Right lobe of liver (tissue), 6 donors: ENCODE measurements around the gene SSPN. TPM values are rescaled to one million over a fixed set of nuclear protein-coding genes. Genes with fewer than 3 reads are reported as not detected.

ENCODE experiments used
- ATAC-seq, 4 donors: fragments of 200-7000 bp; cut with Tn5 transposase; one replicate each; pipeline ENCODE4 v1.9.1; 2020; ENCODE audit warnings: mild to moderate bottlenecking in 4 of 4, moderate library complexity in 4 of 4
- DNase-seq, 3 donors: peaks; one replicate each; pipeline ENCODE4 v3.0.0-alpha.2; 2020
- H3K27ac ChIP-seq, 3 donors: fragments of 200-600 bp; one replicate each; pipeline ENCODE4 v1.8.0; 2022
- H3K27me3 ChIP-seq, 2 donors: fragments of 200-600 bp; one replicate each; pipeline ENCODE4 v1.8.0; 2022
- H3K36me3 ChIP-seq, 4 donors: fragments of 200-600 bp; sonication (generic) in 1 of 4; one replicate each; pipeline versions ENCODE4 v1.5.1 to v1.8.0; 2017 to 2022; ENCODE audit warnings: control low read depth in 1 of 4
- H3K4me1 ChIP-seq, 4 donors: fragments of 200-600 bp; sonication (generic) in 1 of 4; one replicate each; pipeline versions ENCODE4 v1.5.1 to v1.8.0; 2017 to 2022; ENCODE audit warnings: control low read depth in 1 of 4
- H3K4me3 ChIP-seq, 3 donors: fragments of 200-600 bp; one replicate each; pipeline ENCODE4 v1.8.0; 2022
- H3K9me3 ChIP-seq, 4 donors: fragments of 200-600 bp; sonication (generic) in 1 of 4; one replicate each; pipeline versions ENCODE4 v1.5.1 to v1.8.0; 2017 to 2022; ENCODE audit warnings: control low read depth in 1 of 4
- CTCF ChIP-seq, 4 donors: fragments of 200-600 bp in 3 of 4; fragments of 450-650 bp in 1 of 4; IDR thresholded peaks; one replicate each; pipeline versions ENCODE4 v1.5.1 to v1.8.0; 2016 to 2022; ENCODE audit warnings: antibody characterized with exemption in 4 of 4, mild to moderate bottlenecking in 2 of 4
- POLR2A ChIP-seq: fragments of 450-650 bp; IDR thresholded peaks from one replicate; pipeline ENCODE4 v1.6.1; 2017; ENCODE audit warnings: antibody characterized with exemption, mild to moderate bottlenecking
- WGBS: methylation state at CpG from one replicate; pipeline ENCODE4 v1.1.6; 2018; ENCODE audit warnings: low coverage, low lambda C conversion rate; ENCODE audit not compliant: insufficient coverage; ENCODE audit errors: missing lambda C conversion rate; 5-methylcytosine and 5-hydroxymethylcytosine counted together
- intact Hi-C, 2 donors: fragments of 100-400 bp; cut with DNase I; formaldehyde crosslinking; loops; one replicate each; pipeline versions ENCODE4 v1.11.2 to v1.14.1; 2022
- total RNA-seq, 6 experiments: library from RNA; depleted of rRNA in 2 of 6; stranded (reverse); fragments of >200 nt in 2 of 6; fragmentation: NEBNext Ultra II Directional in 3 of 6; extraction: Animal tissue kit (Norgen Biotek cat#: 25700) in 3 of 6; gene quantifications; one replicate each; pipeline versions ENCODE4 v1.1.0 to v1.2.4, GENCODE V29; 2016 to 2023
- donor health status: DM: no; HTN: yes; CAD: no.
- donor health status: DM: no; HTN: no; CAD: no.
- donor health status: DM: no; HTN: no; CAD: no.
- donor health status: DM: no; HTN: yes; CAD: no.
- donor health status: DM: no; HTN: yes; CAD: no.

Gene SSPN
- total RNA-seq, 6 experiments from 2014 or later: 0.18 to 1.2 (median 0.54) TPM

GRCh38 chr12:26242683-26243082 lies 47.3 kb downstream of the SSPN start:
- no peak overlapping the region for H3K27ac ChIP-seq
- no peak overlapping the region for H3K4me3 ChIP-seq
- H3K9me3 ChIP-seq: no peaks in the 10 kb centered on the region
- ATAC-seq (no peak), DNase-seq (no peak)
- intact Hi-C loops: no loop called here
- H3K36me3 ChIP-seq: no peaks in the 10 kb centered on the region
- H3K27me3 ChIP-seq: no peaks in the 10 kb centered on the region
- TF ChIP-seq CTCF (IDR thresholded peaks at IDR 0.05) (no peak), POLR2A (no peak)
- H3K4me1 ChIP-seq: no peaks in the 10 kb centered on the region

GRCh38 chr12:26244503-26244902 lies 49.1 kb downstream of the SSPN start:
- ATAC-seq (no peak), DNase-seq (no peak)
- Histone ChIP-seq H3K27ac (no peak overlapping the region), H3K36me3 (no peaks in the 10 kb centered on the region), H3K9me3 (no peaks in the 10 kb centered on the region), H3K4me1 (no peaks in the 10 kb centered on the region), H3K4me3 (no peak overlapping the region), H3K27me3 (no peaks in the 10 kb centered on the region)
- WGBS: 55% methylated on average over 8 of the region's 9 CpGs
- TF ChIP-seq POLR2A (no peak), CTCF (IDR thresholded peaks at IDR 0.05) (no peak)
- intact Hi-C loops: no loop called here

- H3K4me1 ChIP-seq: no peaks in the 10 kb centered on the region
- H3K36me3 ChIP-seq: no peaks in the 10 kb centered on the region
- no peak for TF ChIP-seq POLR2A
- TF ChIP-seq CTCF (IDR thresholded peaks at IDR 0.05): no peak
- ATAC-seq (no peak), DNase-seq (no peak)
- H3K27ac ChIP-seq: no peak overlapping the region
- no peaks in the 10 kb centered on the region for H3K9me3 ChIP-seq
- intact Hi-C loops: no loop called here
- H3K4me3 ChIP-seq: no peak overlapping the region
- no peaks in the 10 kb centered on the region for H3K27me3 ChIP-seq
- 71% methylated on average over 6 of the region's 6 CpGs for WGBS
Measured at GRCh38 chr12:26245175-26245942, 50.0 kb downstream of the SSPN start.

- H3K27ac ChIP-seq: no peak overlapping the region
- peak in 2 of 4 donors; percentile 23 to 31 for ATAC-seq
- H3K27me3 ChIP-seq: no peaks in the 10 kb centered on the region
- WGBS: 73% methylated on average over 4 of the region's 4 CpGs
- TF ChIP-seq POLR2A (no peak), CTCF (IDR thresholded peaks at IDR 0.05) (no peak)
- no peaks in the 10 kb centered on the region for H3K36me3 ChIP-seq
- DNase-seq: no peak
- H3K9me3 ChIP-seq: no peaks in the 10 kb centered on the region
- H3K4me3 ChIP-seq: no peak overlapping the region
- intact Hi-C loops: no loop called here
- no peaks in the 10 kb centered on the region for H3K4me1 ChIP-seq
Measured at GRCh38 chr12:26246483-26247164, 51.3 kb downstream of the SSPN start.
